Vagina (tissue), 2 donors: ENCODE results near the gene RABGAP1L. TPM values are rescaled to one million over a fixed set of nuclear protein-coding genes. Genes with fewer than 3 reads are reported as not detected.

Experiments
- DNase-seq, 2 donors: peaks; one replicate each; pipeline ENCODE4 v3.0.0-alpha.2; 2017; ENCODE audit errors: extremely low spot score in 2 of 2
- H3K27ac ChIP-seq: fragments of 200-600 bp; sonication (generic); one replicate; pipeline ENCODE4 v1.5.1; 2019
- H3K27me3 ChIP-seq: fragments of 200-600 bp; sonication (generic); one replicate; pipeline ENCODE4 v1.5.1; 2019
- H3K36me3 ChIP-seq, 2 donors: fragments of 200-600 bp; sonication (generic); one replicate each; pipeline ENCODE4 v1.5.1; 2017 to 2019
- H3K4me1 ChIP-seq: fragments of 200-600 bp; sonication (generic); one replicate; pipeline ENCODE4 v1.5.1; 2019
- H3K4me3 ChIP-seq, 2 donors: fragments of 200-600 bp; sonication (generic); 1 replicate in 1 of 2; 2 replicates in 1 of 2; pipeline ENCODE4 v1.5.1; 2016 to 2019
- H3K9me3 ChIP-seq: fragments of 200-600 bp; sonication (generic); one replicate; pipeline ENCODE4 v1.5.1; 2019
- POLR2A ChIP-seq, 2 donors: fragments of 450-650 bp; IDR thresholded peaks; one replicate each; pipeline ENCODE4 v1.6.1; 2017; ENCODE audit warnings: antibody characterized with exemption in 2 of 2, mild to moderate bottlenecking in 2 of 2, moderate library complexity in 2 of 2
- POLR2AphosphoS5 ChIP-seq, 2 donors: sonication (generic); formaldehyde crosslinking; IDR thresholded peaks; one replicate each; pipeline ENCODE4 v1.9.0; 2017; ENCODE audit warnings: antibody characterized with exemption in 2 of 2, mild to moderate bottlenecking in 2 of 2, low read depth in 1 of 2; ENCODE audit not compliant: insufficient read depth in 1 of 2
- intact Hi-C: fragments of 100-400 bp; cut with DNase I; formaldehyde crosslinking; loops from one replicate; pipeline ENCODE4 v1.15.1; 2023
- total RNA-seq: library from RNA; depleted of rRNA; stranded (reverse); fragments of >200 nt; gene quantifications from one replicate; pipeline ENCODE4 v1.2.3, GENCODE V29; 2016
- TF ChIP-seq, protein P1 (sequence below), 3 experiments: fragments of 450-650 bp in 2 of 3; fragments of 200-600 bp in 1 of 3; sonication (generic) in 1 of 3; IDR thresholded peaks; one replicate each; pipeline ENCODE4 v1.5.1; 2017 to 2019; ENCODE audit warnings: antibody characterized with exemption in 3 of 3, mild to moderate bottlenecking in 2 of 3, moderate library complexity in 2 of 3

Gene RABGAP1L
- total RNA-seq, 1 donor from 2014 or later: 40.0 TPM

- Histone ChIP-seq H3K27me3 (no peaks in the 10 kb centered on the region), H3K4me3 (no peak overlapping the region), H3K4me1 (no peaks in the 10 kb centered on the region), H3K9me3 (no peaks in the 10 kb centered on the region), H3K27ac (no peak overlapping the region), H3K36me3 (no peaks in the 10 kb centered on the region)
- TF ChIP-seq, protein P1, sequence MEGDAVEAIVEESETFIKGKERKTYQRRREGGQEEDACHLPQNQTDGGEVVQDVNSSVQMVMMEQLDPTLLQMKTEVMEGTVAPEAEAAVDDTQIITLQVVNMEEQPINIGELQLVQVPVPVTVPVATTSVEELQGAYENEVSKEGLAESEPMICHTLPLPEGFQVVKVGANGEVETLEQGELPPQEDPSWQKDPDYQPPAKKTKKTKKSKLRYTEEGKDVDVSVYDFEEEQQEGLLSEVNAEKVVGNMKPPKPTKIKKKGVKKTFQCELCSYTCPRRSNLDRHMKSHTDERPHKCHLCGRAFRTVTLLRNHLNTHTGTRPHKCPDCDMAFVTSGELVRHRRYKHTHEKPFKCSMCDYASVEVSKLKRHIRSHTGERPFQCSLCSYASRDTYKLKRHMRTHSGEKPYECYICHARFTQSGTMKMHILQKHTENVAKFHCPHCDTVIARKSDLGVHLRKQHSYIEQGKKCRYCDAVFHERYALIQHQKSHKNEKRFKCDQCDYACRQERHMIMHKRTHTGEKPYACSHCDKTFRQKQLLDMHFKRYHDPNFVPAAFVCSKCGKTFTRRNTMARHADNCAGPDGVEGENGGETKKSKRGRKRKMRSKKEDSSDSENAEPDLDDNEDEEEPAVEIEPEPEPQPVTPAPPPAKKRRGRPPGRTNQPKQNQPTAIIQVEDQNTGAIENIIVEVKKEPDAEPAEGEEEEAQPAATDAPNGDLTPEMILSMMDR (IDR thresholded peaks at IDR 0.05): no peak
- TF ChIP-seq POLR2A (IDR thresholded peaks at IDR 0.05) (no peak), POLR2AphosphoS5 (IDR thresholded peaks at IDR 0.05; ENCODE audit: insufficient read depth in 1 of 2, low read depth in 1 of 2) (no peak)
- DNase-seq: no peak
- intact Hi-C loops: no loop called here
Measured at GRCh38 chr1:174274884-174275283, 115.6 kb downstream of the RABGAP1L start.

DNA sequence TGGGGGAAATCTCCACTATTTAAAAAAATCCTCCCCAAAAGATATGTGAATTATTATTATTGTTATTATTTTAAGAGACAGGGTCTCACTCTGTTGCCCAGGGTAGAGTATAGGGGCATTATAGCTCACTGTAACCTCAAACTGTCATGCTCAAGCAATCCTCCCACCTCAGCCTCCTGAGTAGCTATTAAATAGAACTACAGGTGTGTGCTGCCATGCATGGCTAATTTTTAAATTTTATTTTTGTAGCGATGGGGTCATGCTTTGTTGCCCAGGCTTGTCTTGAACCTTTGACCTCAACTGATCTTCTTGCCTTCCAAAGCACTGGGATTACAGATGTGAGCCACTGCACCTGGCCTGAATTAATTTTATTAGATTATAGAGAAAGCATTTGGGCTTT is 116.8 kb downstream of the RABGAP1L start:
- Histone ChIP-seq H3K9me3 (no peaks in the 10 kb centered on the region), H3K27me3 (no peaks in the 10 kb centered on the region), H3K4me3 (no peak overlapping the region), H3K4me1 (no peaks in the 10 kb centered on the region), H3K27ac (no peak overlapping the region), H3K36me3 (peaks cover 0 to 5% of the 10 kb centered on the region in 2 donors)
- intact Hi-C loops: no loop called here
- no peak for TF ChIP-seq POLR2AphosphoS5 (IDR thresholded peaks at IDR 0.05; ENCODE audit: insufficient read depth in 1 of 2, low read depth in 1 of 2)
- TF ChIP-seq, protein P1 (IDR thresholded peaks at IDR 0.05): no peak
- TF ChIP-seq POLR2A (IDR thresholded peaks at IDR 0.05): no peak
- no peak for DNase-seq

- H3K4me1 ChIP-seq: no peaks in the 10 kb centered on the region
- H3K4me3 ChIP-seq: no peak overlapping the region
- H3K36me3 ChIP-seq: peaks cover 0 to 25% of the 10 kb centered on the region in 2 donors
- TF ChIP-seq POLR2A (IDR thresholded peaks at IDR 0.05) (no peak), POLR2AphosphoS5 (IDR thresholded peaks at IDR 0.05; ENCODE audit: insufficient read depth in 1 of 2, low read depth in 1 of 2) (no peak)
- TF ChIP-seq, protein P1 (IDR thresholded peaks at IDR 0.05): no peak
- H3K9me3 ChIP-seq: no peaks in the 10 kb centered on the region
- H3K27me3 ChIP-seq: no peaks in the 10 kb centered on the region
- intact Hi-C loops: no loop called here
- no peak for DNase-seq
- H3K27ac ChIP-seq: no peak overlapping the region
Measured at GRCh38 chr1:174284052-174284451, 124.7 kb downstream of the RABGAP1L start.

GRCh38 chr1:174286042-174286441 is 126.7 kb downstream of the RABGAP1L start:
- intact Hi-C loops: no loop called here
- Histone ChIP-seq H3K27me3 (no peaks in the 10 kb centered on the region), H3K9me3 (no peaks in the 10 kb centered on the region), H3K4me1 (no peaks in the 10 kb centered on the region), H3K4me3 (no peak overlapping the region), H3K36me3 (peaks cover 0 to 35% of the 10 kb centered on the region in 2 donors), H3K27ac (no peak overlapping the region)
- TF ChIP-seq POLR2AphosphoS5 (IDR thresholded peaks at IDR 0.05; ENCODE audit: insufficient read depth in 1 of 2, low read depth in 1 of 2) (no peak), POLR2A (IDR thresholded peaks at IDR 0.05) (no peak)
- TF ChIP-seq, protein P1 (IDR thresholded peaks at IDR 0.05): no peak
- no peak for DNase-seq

- H3K4me1 ChIP-seq: no peaks in the 10 kb centered on the region
- DNase-seq: no peak
- no peaks in the 10 kb centered on the region for H3K27me3 ChIP-seq
- H3K4me3 ChIP-seq: no peak overlapping the region
- intact Hi-C loops: no loop called here
- no peak overlapping the region for H3K27ac ChIP-seq
- H3K36me3 ChIP-seq: peaks cover 0 to 34% of the 10 kb centered on the region in 2 donors
- no peaks in the 10 kb centered on the region for H3K9me3 ChIP-seq
- no peak for TF ChIP-seq POLR2AphosphoS5 (IDR thresholded peaks at IDR 0.05; ENCODE audit: insufficient read depth in 1 of 2, low read depth in 1 of 2)
- TF ChIP-seq, protein P1 (IDR thresholded peaks at IDR 0.05): no peak
- TF ChIP-seq POLR2A (IDR thresholded peaks at IDR 0.05): no peak
Measured at GRCh38 chr1:174289644-174290310, 130.5 kb downstream of the RABGAP1L start.
